Nephron (organoid): Measurements from ENCODE around the gene SRL.

ENCODE experiments used
- H3K27ac Mint-ChIP-seq, 3 experiments: 2 replicates each; pipeline ENCODE4 v1.8.0; 2020; ENCODE audit warnings: mixed read lengths in 3 of 3, mild to moderate bottlenecking in 2 of 3, moderate library complexity in 1 of 3
- H3K27me3 Mint-ChIP-seq: 2 replicates; pipeline ENCODE4 v1.8.0; 2021; ENCODE audit warnings: low read depth, mild to moderate bottlenecking, moderate library complexity, mixed read lengths
- H3K36me3 Mint-ChIP-seq: 2 replicates; pipeline ENCODE4 v1.8.0; 2020; ENCODE audit warnings: low read depth, mixed read lengths
- H3K4me1 Mint-ChIP-seq: 2 replicates; pipeline ENCODE4 v1.8.0; 2020; ENCODE audit warnings: mixed read lengths
- H3K4me3 Mint-ChIP-seq, 3 experiments: 2 replicates each; pipeline ENCODE4 v1.8.0; 2020; ENCODE audit warnings: mild to moderate bottlenecking in 3 of 3, mixed read lengths in 3 of 3, moderate library complexity in 2 of 3
- H3K9me3 Mint-ChIP-seq: 2 replicates; pipeline ENCODE4 v1.8.0; 2020; ENCODE audit warnings: mixed read lengths
- TF ChIP-seq, protein P1 (sequence below), 3 experiments: fragments of 200-600 bp; sonication (generic); IDR thresholded peaks; one replicate each; pipeline ENCODE4 v1.5.0; 2021; ENCODE audit warnings: antibody characterized with exemption in 3 of 3; ENCODE audit not compliant: unreplicated experiment in 3 of 3

Gene SRL

DNA sequence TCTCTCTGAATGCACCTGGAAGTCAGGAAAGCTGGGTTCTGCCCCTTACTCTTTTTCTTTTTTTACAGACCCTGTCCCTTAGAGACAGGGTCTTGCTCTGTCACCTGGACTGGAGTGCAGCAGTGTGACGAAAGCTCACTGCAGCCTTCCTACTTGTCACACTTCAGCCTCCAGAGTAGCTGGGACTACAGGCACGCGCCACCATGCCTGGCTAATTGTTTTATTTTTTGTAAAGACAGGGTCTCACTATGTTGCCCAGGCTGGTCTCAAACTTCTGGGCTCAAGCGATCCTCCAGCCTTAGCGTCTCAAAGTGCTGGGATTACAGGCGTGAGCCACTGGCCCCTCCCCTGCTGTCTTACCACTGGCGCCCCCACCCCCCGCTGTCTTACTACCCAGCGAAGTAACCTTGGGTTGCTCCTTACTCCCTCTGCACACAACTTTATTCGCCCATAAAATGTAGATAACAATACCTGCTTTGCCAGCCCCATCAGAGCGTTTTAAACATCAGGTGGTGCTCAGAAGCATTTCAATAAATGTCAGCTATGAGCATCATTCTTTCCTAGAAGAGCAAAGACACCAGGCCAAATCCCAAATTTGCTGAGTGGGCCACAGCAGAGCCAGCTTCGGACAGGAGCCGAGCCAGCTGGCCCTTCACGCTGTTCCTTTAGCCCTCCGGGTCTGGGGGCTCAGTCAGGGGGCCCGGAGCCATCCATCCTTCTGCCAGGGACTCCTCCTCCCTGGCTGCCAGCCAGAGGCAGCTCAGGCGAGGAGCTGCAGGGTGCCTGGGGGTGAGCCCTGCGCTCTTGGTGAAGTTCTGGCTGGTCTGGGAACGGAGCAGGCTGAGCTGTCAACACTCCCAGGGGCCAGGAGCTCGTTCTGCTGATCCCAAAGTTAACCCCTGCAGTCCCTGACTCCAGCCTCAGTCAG is 24.4 kb downstream of the SRL start:
- no peaks in the 10 kb centered on the region for H3K27me3 Mint-ChIP-seq
- peaks cover 77% of the 10 kb centered on the region for H3K4me1 Mint-ChIP-seq
- H3K27ac Mint-ChIP-seq: peak overlapping the region; percentile 95 to 98 (median 97)
- H3K4me3 Mint-ChIP-seq: peak overlapping the region; percentile 31 to 67 (median 52)
- no peaks in the 10 kb centered on the region for H3K36me3 Mint-ChIP-seq
- TF ChIP-seq, protein P1, sequence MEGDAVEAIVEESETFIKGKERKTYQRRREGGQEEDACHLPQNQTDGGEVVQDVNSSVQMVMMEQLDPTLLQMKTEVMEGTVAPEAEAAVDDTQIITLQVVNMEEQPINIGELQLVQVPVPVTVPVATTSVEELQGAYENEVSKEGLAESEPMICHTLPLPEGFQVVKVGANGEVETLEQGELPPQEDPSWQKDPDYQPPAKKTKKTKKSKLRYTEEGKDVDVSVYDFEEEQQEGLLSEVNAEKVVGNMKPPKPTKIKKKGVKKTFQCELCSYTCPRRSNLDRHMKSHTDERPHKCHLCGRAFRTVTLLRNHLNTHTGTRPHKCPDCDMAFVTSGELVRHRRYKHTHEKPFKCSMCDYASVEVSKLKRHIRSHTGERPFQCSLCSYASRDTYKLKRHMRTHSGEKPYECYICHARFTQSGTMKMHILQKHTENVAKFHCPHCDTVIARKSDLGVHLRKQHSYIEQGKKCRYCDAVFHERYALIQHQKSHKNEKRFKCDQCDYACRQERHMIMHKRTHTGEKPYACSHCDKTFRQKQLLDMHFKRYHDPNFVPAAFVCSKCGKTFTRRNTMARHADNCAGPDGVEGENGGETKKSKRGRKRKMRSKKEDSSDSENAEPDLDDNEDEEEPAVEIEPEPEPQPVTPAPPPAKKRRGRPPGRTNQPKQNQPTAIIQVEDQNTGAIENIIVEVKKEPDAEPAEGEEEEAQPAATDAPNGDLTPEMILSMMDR (IDR thresholded peaks at IDR 0.05; ENCODE audit: unreplicated experiment in 3 of 3): no peak
- no peaks in the 10 kb centered on the region for H3K9me3 Mint-ChIP-seq

DNA sequence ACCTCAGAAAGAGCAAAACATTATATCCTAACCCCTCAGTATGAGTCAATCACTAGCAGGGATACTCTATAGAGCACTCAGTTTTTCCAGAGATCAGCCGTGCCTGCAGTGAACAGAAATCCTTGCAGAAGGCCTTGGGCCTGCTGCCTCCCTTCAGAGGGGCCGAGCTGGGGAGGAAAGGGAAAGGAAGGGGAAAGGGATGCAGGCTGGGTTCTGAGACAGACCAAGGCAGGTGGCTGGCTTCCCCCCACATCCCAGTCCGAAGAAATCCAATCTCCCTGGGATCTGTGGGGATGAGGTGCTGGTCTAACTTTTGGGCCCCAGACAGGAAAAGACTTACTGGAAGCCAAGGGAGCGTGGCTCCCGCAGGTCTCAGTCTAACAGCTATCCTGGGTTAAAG is 25.3 kb downstream of the SRL start:
- no peaks in the 10 kb centered on the region for H3K9me3 Mint-ChIP-seq
- TF ChIP-seq, protein P1 (IDR thresholded peaks at IDR 0.05; ENCODE audit: unreplicated experiment in 3 of 3): no peak
- H3K36me3 Mint-ChIP-seq: no peaks in the 10 kb centered on the region
- no peaks in the 10 kb centered on the region for H3K27me3 Mint-ChIP-seq
- H3K4me1 Mint-ChIP-seq: peaks cover 70% of the 10 kb centered on the region
- peak overlapping the region; percentile 27 to 36 (median 34) for H3K4me3 Mint-ChIP-seq
- peak overlapping the region; percentile 95 to 98 (median 97) for H3K27ac Mint-ChIP-seq

DNA sequence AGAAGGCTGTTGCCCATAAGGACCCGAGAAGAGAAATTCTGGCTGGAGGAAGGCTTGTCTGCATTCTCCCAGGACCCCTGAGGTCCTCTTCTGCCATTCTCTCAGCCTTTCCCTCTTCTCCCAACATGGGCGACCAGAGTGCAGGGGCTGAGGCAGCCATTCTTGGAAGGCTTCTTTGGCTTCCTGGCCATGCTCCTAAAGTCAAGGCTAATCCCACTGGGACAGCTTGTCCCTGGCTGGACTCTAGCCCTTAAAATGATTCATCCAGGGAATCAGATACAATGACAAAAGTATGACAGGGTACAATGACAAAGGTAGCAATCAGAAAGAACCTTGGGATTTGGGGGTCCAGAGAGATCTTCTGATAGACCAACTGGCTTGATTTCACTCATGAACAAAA is 26.8 kb downstream of the SRL start:
- Mint-ChIP-seq H3K36me3 (no peaks in the 10 kb centered on the region), H3K4me3 (no peak overlapping the region), H3K27ac (peak overlapping the region in 1 of 3 experiments; percentile 98)

DNA sequence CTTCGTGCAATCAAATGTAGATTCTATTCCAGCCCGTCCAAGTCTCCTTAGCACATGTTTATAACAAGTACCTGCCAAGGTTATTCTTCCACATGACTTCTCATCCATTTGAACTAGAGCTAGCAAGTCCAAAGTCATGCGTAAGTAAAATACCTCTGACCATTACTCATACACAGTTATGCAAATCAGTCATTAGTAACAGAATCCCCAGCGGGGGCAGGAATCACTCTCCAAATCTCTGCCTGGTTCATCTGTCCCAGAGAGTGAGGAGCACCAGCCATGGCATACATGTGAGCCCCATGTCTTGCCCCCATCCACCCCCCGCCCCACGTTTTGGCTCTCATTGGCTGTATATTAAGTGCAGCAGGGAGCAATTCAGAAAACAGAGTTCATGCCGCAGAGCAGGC is 27.7 kb downstream of the SRL start:
- Mint-ChIP-seq H3K36me3 (no peaks in the 10 kb centered on the region), H3K4me1 (peaks cover 62% of the 10 kb centered on the region), H3K9me3 (no peaks in the 10 kb centered on the region), H3K4me3 (no peak overlapping the region), H3K27ac (peak overlapping the region; percentile 73 to 93 (median 82)), H3K27me3 (no peaks in the 10 kb centered on the region)
- TF ChIP-seq, protein P1 (IDR thresholded peaks at IDR 0.05; ENCODE audit: unreplicated experiment in 3 of 3): no peak

More for the DNA sequence above, 26.8 kb downstream of the SRL start:
- TF ChIP-seq, protein P1 (IDR thresholded peaks at IDR 0.05; ENCODE audit: unreplicated experiment in 3 of 3): no peak
- H3K9me3 Mint-ChIP-seq: no peaks in the 10 kb centered on the region
- peaks cover 59% of the 10 kb centered on the region for H3K4me1 Mint-ChIP-seq
- no peaks in the 10 kb centered on the region for H3K27me3 Mint-ChIP-seq

DNA sequence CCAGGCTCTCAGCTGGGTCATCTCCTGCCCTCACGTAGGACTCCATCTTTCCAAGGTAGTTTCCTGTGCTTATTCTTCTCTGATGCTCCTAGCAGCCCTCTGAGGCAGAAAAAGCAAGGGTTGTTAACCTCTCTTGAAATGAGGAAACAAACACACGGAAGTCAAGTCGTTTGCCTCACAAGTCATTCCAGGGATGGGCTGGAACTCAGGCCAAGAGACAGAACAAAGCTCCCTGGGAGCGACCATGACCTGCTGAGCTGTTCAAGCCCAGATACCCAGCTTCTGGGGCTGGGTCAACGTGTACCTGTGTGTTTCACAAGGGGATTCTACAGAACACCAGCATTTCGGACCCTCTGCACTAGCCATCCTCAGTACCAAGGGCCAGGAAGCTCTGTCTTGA is 28.1 kb downstream of the SRL start:
- Mint-ChIP-seq H3K27me3 (no peaks in the 10 kb centered on the region), H3K9me3 (no peaks in the 10 kb centered on the region), H3K27ac (peak overlapping the region; percentile 73 to 93 (median 82)), H3K36me3 (no peaks in the 10 kb centered on the region), H3K4me1 (peaks cover 59% of the 10 kb centered on the region), H3K4me3 (no peak overlapping the region)
- TF ChIP-seq, protein P1 (IDR thresholded peaks at IDR 0.05; ENCODE audit: unreplicated experiment in 3 of 3): no peak
